GM18499 (cell line): ENCODE data around the gene ALDH5A1.
"Not testable (repeated sequence)": the region's sequence is repeated elsewhere in the genome, so short reads cannot be mapped to it uniquely, and the experiment has no call there.

ENCODE experiments used
- ATAC-seq: cut with Tn5 transposase; IDR thresholded peaks from one replicate; pipeline ENCODE4 v1.9.1; 2021; ENCODE audit warnings: moderate number of reproducible peaks; ENCODE audit not compliant: insufficient read depth, unreplicated experiment

Gene ALDH5A1

GRCh38 chr6:24484657-24485323 is 10.0 kb upstream of the ALDH5A1 start:
- ATAC-seq: no peak

- no peak for ATAC-seq
These were observed 8.7 kb upstream of the ALDH5A1 start for GRCh38 chr6:24486065-24486464.

- ATAC-seq: no peak
These were observed 5.3 kb upstream of the ALDH5A1 start, which contains the start of gene GPLD1 for GRCh38 chr6:24489470-24489869. TSS of gene GPLD1 (minus strand) at chr6:24489578. CDS start at chr6:24489511, 67 bp downstream.

DNA sequence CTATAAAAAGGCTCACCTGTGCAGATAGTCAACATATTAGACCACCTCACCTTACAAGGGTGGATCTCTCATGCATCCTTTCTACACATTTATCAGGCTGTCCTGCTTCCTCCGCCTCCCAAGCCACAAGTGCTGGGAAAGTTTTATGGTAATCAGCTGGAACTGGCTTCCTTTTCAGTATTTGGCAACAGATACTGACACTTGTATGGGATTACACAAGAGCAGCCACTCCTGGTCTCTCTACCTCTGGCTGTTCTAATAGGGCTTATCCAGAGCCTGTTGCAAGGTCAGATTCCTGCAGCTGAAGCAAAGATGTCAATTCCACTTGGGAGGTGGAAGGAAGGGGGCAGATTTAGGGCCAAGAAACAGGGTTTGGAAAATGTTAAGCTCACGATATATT is 4.9 kb upstream of the ALDH5A1 start:
- no peak for ATAC-seq

- ATAC-seq: no peak
These were observed 3.8 kb upstream of the ALDH5A1 start for GRCh38 chr6:24490948-24491347.

GRCh38 chr6:24492475-24492874 is 2.3 kb upstream of the ALDH5A1 start:
- ATAC-seq: no peak

DNA sequence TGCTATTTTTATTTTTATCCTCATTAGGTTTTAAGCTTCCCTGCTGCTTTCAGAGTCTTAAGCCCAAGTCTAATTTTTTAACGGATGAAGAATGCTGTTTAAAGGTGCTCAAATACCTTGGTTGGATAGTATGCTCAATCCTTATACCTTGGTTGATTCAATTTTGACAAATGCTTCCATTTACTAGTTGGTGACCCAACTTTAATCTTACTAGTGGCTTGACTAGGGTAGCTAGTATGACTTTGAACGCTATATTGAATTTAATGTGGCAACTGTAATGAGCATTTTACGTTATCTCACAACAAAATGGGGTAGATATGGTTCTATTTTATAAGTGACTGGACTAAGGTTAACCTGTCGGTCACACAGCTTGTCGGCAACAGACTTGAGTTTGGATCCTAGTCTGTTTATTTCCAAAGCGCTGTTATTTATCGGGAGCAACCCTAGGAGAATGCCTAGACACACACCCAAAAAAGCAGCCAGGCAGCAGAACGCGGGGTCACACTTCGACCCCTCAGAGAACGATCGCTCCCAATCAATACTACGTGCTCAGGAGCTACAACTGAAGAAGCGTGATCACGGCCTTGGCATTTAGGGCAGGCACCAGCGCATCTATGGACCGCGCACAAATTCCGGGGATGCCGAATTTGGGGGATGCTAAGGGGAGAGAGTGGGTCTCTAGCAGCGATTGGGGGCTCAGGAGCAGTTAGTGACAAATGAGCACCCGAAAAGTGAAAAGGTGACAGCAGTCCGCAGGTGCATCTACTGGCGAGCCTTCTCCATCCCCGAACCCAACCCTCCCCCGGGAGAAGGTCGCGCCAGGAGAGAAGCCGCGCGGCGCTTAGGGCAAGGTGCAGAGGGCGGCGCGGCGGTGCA is 586 bp upstream of the ALDH5A1 start:
- peak; percentile 9 for ATAC-seq

- no peak for ATAC-seq
These were observed 2.6 kb downstream of the ALDH5A1 start for GRCh38 chr6:24497254-24497970.

- ATAC-seq: no peak
These were observed 5.9 kb downstream of the ALDH5A1 start for GRCh38 chr6:24500683-24501082.

DNA sequence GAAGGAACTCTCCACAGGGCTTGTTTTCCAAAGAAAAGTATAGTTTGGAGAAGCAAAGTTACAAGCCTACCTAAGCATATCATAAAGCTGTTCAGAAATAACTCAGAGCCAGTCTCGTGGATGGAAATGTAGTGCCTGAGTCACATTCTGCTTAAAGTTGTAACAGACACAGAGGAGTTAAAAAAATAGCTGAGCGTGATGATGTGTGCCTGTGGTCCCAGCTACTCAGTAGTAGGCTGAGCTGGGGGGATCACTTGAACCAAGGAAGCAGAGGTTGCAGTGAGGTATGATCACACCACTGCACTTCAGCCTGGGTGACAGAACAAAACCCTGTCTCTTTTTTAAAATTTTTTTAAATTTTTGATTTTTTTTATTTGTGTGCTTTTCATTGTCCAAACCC is 6.6 kb downstream of the ALDH5A1 start:
- no peak for ATAC-seq

GRCh38 chr6:24501914-24502313 is 7.1 kb downstream of the ALDH5A1 start:
- ATAC-seq: no peak

DNA sequence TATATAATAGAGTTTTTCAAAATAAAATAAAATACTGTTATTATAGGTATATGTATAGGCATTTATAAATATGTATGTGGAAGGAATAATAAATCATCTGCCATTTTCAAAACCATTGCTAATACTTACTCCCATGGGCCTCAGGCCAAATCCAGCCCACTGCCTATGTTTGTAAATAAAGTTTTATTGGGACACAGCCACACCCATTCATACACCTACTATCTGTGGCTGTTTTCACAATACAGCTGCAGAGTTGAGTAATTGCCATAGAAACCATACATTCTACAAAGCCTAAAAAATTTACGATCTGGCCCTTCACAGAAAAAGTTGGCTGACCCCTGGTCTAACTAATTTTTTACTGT is 9.5 kb downstream of the ALDH5A1 start:
- ATAC-seq: no peak

GRCh38 chr6:24504649-24505586 is 10.1 kb downstream of the ALDH5A1 start:
- ATAC-seq: no peak

- ATAC-seq: no peak
These were observed 12.2 kb downstream of the ALDH5A1 start for GRCh38 chr6:24506814-24507520.

DNA sequence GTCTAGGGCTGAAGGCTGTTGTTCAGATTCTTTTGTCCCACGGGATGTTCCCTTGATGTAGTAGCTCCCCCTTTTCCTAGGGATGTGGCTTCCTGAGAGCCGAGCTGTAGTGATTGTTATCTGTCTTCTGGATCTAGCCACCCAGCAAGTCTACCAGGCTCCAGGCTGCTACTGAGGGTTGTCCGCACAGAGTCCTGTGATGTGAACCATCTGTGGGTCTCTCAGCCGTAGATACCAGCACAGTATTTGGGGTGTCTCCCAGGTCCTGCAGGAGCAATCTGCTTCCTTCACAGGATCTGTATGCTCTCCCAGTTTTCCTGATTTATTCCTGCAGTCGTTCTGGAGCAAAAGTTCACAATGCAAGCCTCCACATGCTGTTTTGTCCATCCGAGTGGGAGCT is 17.2 kb downstream of the ALDH5A1 start:
- ATAC-seq: not testable (repeated sequence)

DNA sequence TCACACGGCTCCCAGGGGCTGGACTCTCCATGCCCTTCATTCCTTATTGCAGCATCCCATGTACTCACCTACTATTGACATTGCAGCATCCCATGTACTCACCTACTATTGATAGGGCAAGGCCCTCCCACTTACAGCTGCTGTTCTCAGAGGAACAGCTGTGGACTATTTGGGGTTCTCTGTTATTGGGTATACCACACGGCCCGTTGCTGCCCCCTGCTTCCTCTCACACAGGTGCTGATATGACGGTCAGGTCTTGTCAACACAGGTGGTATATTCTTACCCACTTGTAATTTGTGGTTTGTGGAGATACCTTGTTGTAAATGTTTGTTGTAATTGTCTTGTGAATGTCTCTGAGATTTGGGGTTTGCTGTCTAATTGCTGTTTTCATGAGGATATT is 18.8 kb downstream of the ALDH5A1 start:
- no peak for ATAC-seq

DNA sequence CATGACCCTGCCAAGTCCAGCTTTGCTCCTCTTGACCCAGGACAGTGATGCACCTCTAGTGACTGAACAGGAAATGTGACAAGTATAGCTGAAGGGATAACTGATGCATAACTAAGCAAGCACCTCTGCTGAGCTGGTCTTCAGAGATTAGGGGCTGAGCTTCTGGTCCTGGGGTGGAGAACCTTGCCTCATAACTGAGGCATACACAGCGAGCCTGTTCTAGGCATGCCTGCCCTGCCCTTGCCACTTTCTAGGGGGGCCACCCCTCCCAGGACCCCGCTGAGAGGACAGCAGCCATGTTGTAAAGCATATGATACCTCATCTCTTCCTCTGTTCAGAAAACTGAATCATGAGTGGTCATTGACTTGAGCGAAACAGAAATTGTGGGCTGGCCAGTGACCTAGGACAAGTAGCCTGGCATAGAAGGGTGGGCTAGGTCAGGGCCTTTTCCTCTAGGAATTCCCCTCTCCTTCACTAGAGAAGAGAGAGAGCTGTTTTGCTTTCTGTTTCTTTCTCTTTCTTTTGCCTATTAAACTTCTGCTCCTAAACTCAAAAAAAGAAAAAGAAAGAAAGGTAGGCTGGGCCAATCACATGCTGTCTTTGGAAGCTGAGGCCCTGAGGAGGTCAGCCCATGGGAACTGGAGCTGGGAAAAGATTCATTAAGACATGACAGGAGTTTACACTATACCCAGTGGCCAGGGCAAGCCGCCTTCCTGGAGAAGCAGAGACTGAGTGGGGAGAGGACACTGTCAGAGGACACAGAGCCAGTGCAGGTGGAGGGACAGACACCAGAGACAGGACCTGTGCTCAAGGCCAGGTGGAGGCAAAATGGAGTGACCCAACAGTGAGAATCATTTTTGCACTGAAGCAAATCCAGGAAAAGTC is 23.1 kb downstream of the ALDH5A1 start:
- ATAC-seq: peak; percentile 68

GRCh38 chr6:24520929-24521546 is 26.3 kb downstream of the ALDH5A1 start:
- ATAC-seq: no peak
